Caco-2 (cell line): Measurements from ENCODE around the gene TEKT4. TPM values are rescaled to one million over a fixed set of nuclear protein-coding genes. Genes with fewer than 3 reads are reported as not detected.

ENCODE experiments used
- BruUV-seq: library from RNA; stranded (reverse); fragments of 400-500 nt; replicated peaks from 2 replicates; lab custom pipeline; 2021; lab: Mats Ljungman, UMichigan
- CTCF ChIA-PET: fragments of 300-600 bp; sonication (Branson Sonifier 250); formaldehyde crosslinking; loops from one replicate; lab custom pipeline; 2022; ENCODE audit warnings: antibody characterized with exemption; lab: Charles Lee
- POLR2A ChIA-PET: fragments of 300-600 bp; sonication (Branson Sonifier 250); formaldehyde crosslinking; loops from one replicate; lab custom pipeline; 2022; ENCODE audit warnings: antibody characterized with exemption; lab: Charles Lee
- DNase-seq, 2 experiments: peaks; one replicate each; pipeline versions ENCODE4 v3.0.0 to v3.0.0-alpha.2; 2020 to 2022
- H3K27me3 ChIP-seq: replicated peaks from 2 replicates; pipeline ENCODE4 v1.6.0; 2011; ENCODE audit warnings: low read length; ENCODE audit not compliant: control insufficient read depth, insufficient read depth
- H3K36me3 ChIP-seq: 2 replicates; pipeline ENCODE4 v1.5.1; 2011; ENCODE audit warnings: low read length; ENCODE audit not compliant: control insufficient read depth, insufficient read depth
- H3K4me1 ChIP-seq: fragments of 250-450 bp; sonication (Bioruptor Pico); 2 replicates; pipeline ENCODE4 v1.5.1; 2020; ENCODE audit warnings: mild to moderate bottlenecking
- H3K4me3 ChIP-seq: 2 replicates; pipeline ENCODE4 v1.5.1; 2011; ENCODE audit warnings: low read depth, mild to moderate bottlenecking, control low read depth, low read length
- H3K9me3 ChIP-seq: fragments of 250-450 bp; sonication (Bioruptor Pico); 2 replicates; pipeline ENCODE4 v1.5.1; 2020; ENCODE audit warnings: mild to moderate bottlenecking, moderate library complexity
- H3K27ac Mint-ChIP-seq: one replicate; pipeline ENCODE4 v1.8.0; 2022; ENCODE audit warnings: mixed read lengths; ENCODE audit not compliant: unreplicated experiment
- H3K27me3 Mint-ChIP-seq: one replicate; pipeline ENCODE4 v1.8.0; 2022; ENCODE audit warnings: mixed read lengths; ENCODE audit not compliant: insufficient read depth, unreplicated experiment
- H3K36me3 Mint-ChIP-seq: one replicate; pipeline ENCODE4 v1.8.0; 2022; ENCODE audit warnings: mild to moderate bottlenecking, mixed read lengths; ENCODE audit not compliant: insufficient read depth, unreplicated experiment
- H3K4me1 Mint-ChIP-seq: one replicate; pipeline ENCODE4 v1.8.0; 2022; ENCODE audit warnings: low read depth, mixed read lengths; ENCODE audit not compliant: unreplicated experiment
- H3K4me3 Mint-ChIP-seq: one replicate; pipeline ENCODE4 v1.8.0; 2022; ENCODE audit warnings: mild to moderate bottlenecking, moderate library complexity, mixed read lengths; ENCODE audit not compliant: unreplicated experiment
- H3K9me3 Mint-ChIP-seq: one replicate; pipeline ENCODE4 v1.8.0; 2022; ENCODE audit warnings: mixed read lengths; ENCODE audit not compliant: unreplicated experiment
- CTCF ChIP-seq, 2 experiments: fragments of 200-600 bp in 1 of 2; IDR thresholded peaks; 1 replicate in 1 of 2; 2 replicates in 1 of 2; pipeline versions ENCODE4 v1.5.1 to v1.8.0; 2011 to 2022; ENCODE audit warnings: antibody characterized with exemption in 1 of 2, control low read depth in 1 of 2, inconsistent platforms in 1 of 2, low read depth in 1 of 2, low read length in 1 of 2, mild to moderate bottlenecking in 1 of 2, moderate library complexity in 1 of 2; ENCODE audit not compliant: insufficient read depth in 1 of 2, severe bottlenecking in 1 of 2, unreplicated experiment in 1 of 2
- intact Hi-C: fragments of 100-400 bp; cut with micrococcal nuclease; formaldehyde crosslinking; loops from one replicate; pipeline ENCODE4 v1.10.0; 2022; ENCODE audit not compliant: unreplicated experiment
- total RNA-seq: library from RNA; stranded (reverse); gene quantifications from 2 replicates; pipeline ENCODE4 v1.2.3, GENCODE V29; 2022

Gene TEKT4
- total RNA-seq, 1 experiment from 2014 or later: not detected

DNA sequence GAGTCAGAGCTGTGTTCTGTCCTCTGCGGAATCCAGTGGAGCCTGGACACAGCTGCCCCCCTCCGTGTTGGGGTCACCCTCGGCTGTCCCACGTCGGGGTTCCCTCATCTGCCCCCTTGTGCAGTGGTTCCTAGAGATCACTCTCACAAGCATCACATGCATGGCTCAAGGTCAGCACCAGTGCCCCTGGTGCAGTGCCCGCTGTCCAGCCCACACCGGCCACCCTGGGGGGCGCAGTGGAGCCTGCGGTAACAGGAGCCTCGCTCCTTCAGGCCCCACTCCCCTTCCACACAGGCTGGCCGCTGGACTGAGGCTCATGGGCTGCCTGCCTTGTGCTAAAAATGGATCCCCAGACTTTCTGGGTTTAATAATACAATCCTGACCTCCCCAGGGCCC lies 8.8 kb downstream of the TEKT4 start:
- ChIA-PET POLR2A (no interaction called here), CTCF (no interaction called here)
- BruUV-seq: no TSS peak
- Mint-ChIP-seq H3K36me3 (no peaks in the 10 kb centered on the region), H3K27ac (no peak overlapping the region), H3K4me3 (no peak overlapping the region), H3K27me3 (peaks cover 8% of the 10 kb centered on the region), H3K9me3 (no peaks in the 10 kb centered on the region), H3K4me1 (no peaks in the 10 kb centered on the region)
- no peak for TF ChIP-seq CTCF (IDR thresholded peaks at IDR 0.05; ENCODE audit: insufficient read depth in 1 of 2, low read depth in 1 of 2, low read length in 1 of 2, severe bottlenecking in 1 of 2, unreplicated experiment in 1 of 2)
- H3K36me3 ChIP-seq: no peaks in the 10 kb centered on the region
- H3K27me3 ChIP-seq: no peaks in the 10 kb centered on the region
- no peaks in the 10 kb centered on the region for H3K4me1 ChIP-seq
- no peaks in the 10 kb centered on the region for H3K9me3 ChIP-seq
- intact Hi-C loops: no loop called here
- DNase-seq: no peak
- no peak overlapping the region for H3K4me3 ChIP-seq

DNA sequence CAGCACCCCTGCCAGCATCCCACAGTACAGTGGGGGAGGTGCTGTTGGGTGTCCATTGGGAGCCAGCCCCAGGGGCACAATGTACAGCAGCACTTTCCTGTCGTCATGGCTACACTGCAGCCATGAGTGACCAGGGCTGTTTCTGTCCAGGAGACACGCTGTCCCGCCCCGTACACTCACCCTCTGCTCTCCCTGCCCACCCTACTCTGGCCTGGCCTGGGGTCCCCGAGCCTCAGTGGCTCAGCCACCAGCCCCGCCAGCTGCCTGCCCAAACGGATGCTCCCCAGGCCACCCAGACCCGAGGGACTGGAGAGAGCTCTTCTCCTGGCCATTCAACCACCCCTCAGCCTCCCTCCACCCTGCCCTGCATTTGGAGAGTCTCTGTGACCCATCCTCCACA lies 9.3 kb downstream of the TEKT4 start:
- H3K27me3 Mint-ChIP-seq: peaks cover 9% of the 10 kb centered on the region
- CTCF ChIA-PET: no interaction called here
- Histone ChIP-seq H3K4me1 (no peaks in the 10 kb centered on the region), H3K9me3 (no peaks in the 10 kb centered on the region), H3K27me3 (no peaks in the 10 kb centered on the region), H3K36me3 (no peaks in the 10 kb centered on the region), H3K4me3 (no peak overlapping the region)
- BruUV-seq: no TSS peak
- DNase-seq: no peak
- POLR2A ChIA-PET: no interaction called here
- TF ChIP-seq CTCF (IDR thresholded peaks at IDR 0.05; ENCODE audit: insufficient read depth in 1 of 2, low read depth in 1 of 2, low read length in 1 of 2, severe bottlenecking in 1 of 2, unreplicated experiment in 1 of 2): no peak
- no peak overlapping the region for H3K27ac Mint-ChIP-seq
- H3K4me1 Mint-ChIP-seq: no peaks in the 10 kb centered on the region
- H3K9me3 Mint-ChIP-seq: no peaks in the 10 kb centered on the region
- no peaks in the 10 kb centered on the region for H3K36me3 Mint-ChIP-seq
- intact Hi-C loops: no loop called here
- no peak overlapping the region for H3K4me3 Mint-ChIP-seq

- H3K4me3 Mint-ChIP-seq: no peak overlapping the region
- peaks cover 11% of the 10 kb centered on the region for H3K27me3 Mint-ChIP-seq
- DNase-seq: no peak
- H3K27me3 ChIP-seq: no peaks in the 10 kb centered on the region
- H3K27ac Mint-ChIP-seq: no peak overlapping the region
- H3K4me3 ChIP-seq: no peak overlapping the region
- H3K9me3 Mint-ChIP-seq: no peaks in the 10 kb centered on the region
- H3K36me3 ChIP-seq: no peaks in the 10 kb centered on the region
- no peaks in the 10 kb centered on the region for H3K36me3 Mint-ChIP-seq
- no peak for TF ChIP-seq CTCF (IDR thresholded peaks at IDR 0.05; ENCODE audit: insufficient read depth in 1 of 2, low read depth in 1 of 2, low read length in 1 of 2, severe bottlenecking in 1 of 2, unreplicated experiment in 1 of 2)
- H3K9me3 ChIP-seq: no peaks in the 10 kb centered on the region
- no peaks in the 10 kb centered on the region for H3K4me1 ChIP-seq
- ChIA-PET POLR2A (no interaction called here), CTCF (no interaction called here)
- no peaks in the 10 kb centered on the region for H3K4me1 Mint-ChIP-seq
- BruUV-seq: no TSS peak
- intact Hi-C loops: no loop called here
Measured at GRCh38 chr2:94881070-94881469, 9.8 kb downstream of the TEKT4 start.
